Fibroblast of skin of abdomen (primary cell): Measurements from ENCODE around the gene TEX11.
"Not testable (repeated sequence)": the region's sequence is repeated elsewhere in the genome, so short reads cannot be mapped to it uniquely, and the experiment has no call there.

ENCODE experiments used
- DNase-seq: peaks from one replicate; pipeline ENCODE4 v3.0.0-alpha.2; 2013

Gene TEX11

DNA sequence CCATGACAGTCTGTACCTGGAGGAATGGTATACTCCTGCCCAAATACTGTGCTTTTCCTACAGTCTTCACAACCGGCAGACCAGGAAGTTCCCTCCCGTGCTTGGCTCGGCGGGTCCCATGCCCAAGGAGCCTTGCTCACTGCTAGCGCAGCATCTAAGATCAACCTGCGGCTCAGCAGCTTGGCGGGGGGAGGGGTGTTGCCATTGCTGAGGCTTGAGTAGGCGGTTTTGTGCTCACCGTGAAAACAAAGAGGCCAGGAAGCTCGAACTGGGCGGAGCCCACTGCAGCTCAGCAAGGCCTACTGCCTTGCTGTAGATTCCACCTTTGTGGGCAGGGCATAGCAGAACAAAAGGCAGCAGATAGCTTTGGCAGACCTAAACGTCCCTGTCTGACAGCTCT is 152.7 kb downstream of the TEX11 start:
- no peak for DNase-seq

DNA sequence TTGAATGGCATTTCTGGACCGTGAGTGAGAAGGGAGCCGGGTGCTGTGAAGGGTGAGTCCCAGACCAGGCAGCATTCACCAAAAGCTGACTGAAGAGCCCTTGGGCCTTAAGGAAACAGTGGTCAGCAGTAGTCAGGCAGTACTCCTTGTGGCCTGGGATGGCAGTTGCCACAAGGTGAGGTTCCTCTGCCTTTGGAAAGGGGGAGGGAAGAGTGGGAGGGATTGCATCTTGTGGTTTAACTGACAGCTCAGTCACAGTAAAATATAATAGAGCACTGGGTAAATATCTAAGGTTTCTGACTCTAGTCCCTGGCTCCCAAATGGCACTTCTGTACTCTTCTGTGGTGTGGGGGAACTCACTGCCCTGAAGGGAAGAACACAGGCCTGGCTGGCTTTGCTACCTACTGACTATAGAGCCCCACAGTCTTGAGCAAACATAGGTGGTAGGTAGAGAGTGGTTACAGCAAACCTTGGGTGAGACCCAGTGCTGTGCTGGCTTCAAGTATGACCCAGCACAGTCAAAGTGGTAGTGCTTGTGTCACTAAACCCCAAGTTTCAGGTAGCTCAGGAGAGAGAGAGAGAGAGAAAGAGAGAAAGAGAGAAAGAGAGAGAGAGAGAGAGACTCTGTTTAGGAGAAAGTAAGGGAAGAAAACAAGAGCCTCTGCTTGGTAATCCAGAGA is 154.2 kb downstream of the TEX11 start:
- DNase-seq, result no peak

DNA sequence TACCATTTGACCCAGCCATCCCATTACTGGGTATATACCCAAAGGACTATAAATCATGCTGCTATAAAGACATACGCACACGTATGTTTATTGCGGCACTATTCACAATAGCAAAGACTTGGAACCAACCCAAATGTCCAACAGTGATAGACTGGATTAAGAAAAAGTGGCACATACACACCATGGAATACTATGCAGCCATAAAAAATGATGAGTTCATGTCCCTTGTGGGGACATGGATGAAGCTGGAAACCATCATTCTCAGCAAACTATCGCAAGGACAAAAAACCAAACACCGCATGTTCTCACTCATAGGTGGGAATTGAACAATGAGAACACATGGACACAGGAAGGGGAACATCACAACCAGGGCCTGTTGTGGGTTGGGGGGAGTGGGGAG is 174.7 kb downstream of the TEX11 start:
- DNase-seq, result not testable (repeated sequence)

DNA sequence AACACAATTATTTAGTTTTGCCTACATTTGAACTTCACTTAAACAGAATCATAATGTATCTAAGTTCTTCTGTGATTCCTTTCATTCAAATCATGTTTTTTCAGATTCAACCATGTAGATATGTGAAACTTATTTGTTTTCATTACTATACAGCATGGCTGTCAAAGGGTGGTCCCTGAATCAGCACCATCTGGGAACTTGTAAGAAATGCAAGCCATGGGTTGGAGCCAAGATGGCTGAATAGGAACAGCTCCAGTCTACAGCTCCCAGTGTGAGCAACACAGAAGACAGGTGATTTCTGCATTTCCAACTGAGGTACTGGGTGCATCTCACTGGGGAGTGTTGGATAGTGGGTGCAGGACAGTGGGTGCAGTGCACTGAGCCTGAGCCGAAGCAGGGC is 180.6 kb downstream of the TEX11 start:
- DNase-seq, result not testable (repeated sequence)

DNA sequence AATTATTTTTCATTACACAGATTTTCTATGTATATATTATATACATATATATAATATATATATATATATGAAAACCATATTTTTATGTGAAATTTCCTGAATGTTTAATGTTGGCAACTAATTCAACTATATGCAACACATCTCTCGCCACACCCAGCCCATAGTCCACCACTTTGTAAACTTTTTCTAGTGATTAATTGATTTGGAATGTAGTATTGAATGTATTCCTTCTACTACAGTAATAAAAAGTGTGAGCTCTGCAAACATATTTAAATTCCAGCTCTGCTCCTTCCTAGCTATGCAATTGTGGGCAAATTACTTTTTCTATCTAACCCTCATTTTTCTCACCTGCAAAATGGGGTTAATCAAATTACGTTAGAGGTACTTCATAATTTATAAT is 187.8 kb downstream of the TEX11 start:
- DNase-seq, result no peak

DNA sequence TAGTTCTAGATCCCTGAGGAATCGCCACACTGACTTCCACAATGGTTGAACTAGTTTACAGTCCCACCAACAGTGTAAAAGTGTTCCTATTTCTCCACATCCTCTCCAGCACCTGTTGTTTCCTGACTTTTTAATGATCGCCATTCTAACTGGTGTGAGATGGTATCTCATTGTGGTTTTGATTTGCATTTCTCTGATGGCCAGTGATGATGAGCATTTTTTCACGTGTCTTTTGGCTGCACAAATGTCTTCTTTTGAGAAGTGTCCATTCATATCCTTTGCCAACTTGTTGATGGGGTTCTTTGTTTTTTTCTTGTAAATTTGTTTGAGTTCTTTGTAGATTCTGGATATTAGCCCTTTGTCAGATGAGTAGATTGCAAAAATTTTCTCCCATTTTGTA is 197.2 kb downstream of the TEX11 start:
- not testable (repeated sequence) for DNase-seq

DNA sequence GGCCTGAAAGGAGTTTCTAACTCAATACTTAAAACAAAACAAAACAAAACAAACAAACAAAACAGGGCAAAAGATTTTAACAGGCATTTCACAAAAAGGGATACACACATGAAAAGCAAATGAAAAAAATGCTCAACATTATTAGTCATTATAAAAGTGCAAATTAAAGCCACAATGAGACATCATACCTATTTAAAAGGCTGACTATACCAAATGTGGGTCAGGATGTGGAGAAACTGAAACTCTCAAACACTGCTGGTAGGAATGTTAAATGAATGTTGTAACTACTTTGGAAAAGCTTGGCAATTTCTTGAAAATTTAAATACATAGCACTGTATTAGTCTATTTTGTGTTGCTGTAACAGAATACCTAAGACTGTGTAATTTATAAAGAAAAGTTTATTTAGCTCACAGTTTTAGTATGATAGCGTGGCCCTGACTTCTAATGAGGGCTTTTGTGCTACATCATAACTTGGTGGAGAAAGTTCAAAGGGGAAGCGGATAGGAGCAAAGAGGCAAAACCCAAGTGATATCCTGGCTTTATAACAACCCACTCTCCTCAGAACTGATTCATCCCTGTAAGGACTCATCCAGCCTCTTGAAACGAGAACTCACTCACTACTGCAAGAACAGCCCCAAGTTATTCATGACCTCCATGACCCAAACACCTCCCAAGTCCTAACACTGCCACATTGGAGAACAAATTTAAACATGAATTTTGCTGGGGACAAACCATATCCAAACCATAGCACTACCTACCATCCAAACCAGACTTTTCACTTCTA is 214.0 kb downstream of the TEX11 start:
- DNase-seq, result no peak

DNA sequence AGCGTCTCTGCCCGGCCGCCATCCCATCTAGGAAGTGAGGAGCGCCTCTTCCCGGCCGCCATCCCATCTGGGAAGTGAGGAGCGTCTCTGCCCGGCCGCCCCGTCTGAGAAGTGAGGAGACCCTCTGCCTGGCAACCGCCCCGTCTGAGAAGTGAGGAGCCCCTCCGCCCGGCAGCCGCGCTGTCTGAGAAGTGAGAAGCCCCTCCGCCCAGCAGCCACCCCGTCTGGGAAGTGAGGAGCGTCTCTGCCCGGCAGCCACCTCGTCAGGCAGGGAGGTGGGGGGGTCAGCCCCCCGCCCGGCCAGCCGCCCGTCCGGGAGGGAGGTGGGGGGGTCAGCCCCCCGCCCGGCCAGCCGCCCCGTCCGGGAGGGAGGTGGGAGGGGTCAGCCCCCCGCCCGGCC is 229.1 kb downstream of the TEX11 start:
- DNase-seq, result not testable (repeated sequence)

DNA sequence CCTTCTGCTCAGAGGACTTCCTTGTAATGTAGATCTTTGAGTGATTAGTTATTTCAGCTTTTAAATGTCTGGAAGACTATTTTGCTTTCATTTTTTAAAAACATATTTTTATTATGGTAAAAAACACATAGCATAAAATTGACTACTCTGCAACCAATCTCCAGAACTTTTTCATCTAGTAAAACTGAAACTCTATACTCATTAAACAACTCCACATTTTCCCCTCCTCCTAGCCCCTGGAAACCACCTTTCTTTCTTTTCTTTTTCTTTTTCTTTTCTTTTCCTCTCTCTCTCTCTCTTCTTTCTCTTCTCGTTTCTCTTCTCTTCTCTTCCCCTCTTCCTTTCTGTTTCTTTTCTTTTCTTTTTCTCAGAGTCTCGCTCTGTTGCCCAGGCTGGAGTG is 233.2 kb downstream of the TEX11 start:
- no peak for DNase-seq

DNA sequence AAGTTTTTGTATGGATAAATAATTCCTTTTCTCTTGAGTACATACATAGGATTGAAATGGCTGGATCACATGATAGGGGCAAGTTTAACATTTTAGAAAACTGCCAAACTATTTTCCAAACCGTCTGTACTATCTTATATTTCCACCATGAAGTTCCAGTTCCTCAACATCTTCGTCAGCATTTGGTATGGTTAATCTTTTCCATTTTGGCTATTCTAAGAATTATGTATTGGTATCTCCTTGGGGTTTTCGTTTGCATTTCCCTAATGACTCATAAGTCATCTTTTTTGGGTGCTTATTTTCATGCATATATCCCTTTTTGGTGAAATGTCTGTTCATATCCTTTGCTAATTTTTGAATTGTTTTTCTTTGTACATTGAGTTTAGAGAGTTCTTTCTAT is 236.2 kb downstream of the TEX11 start:
- DNase-seq, result no peak

DNA sequence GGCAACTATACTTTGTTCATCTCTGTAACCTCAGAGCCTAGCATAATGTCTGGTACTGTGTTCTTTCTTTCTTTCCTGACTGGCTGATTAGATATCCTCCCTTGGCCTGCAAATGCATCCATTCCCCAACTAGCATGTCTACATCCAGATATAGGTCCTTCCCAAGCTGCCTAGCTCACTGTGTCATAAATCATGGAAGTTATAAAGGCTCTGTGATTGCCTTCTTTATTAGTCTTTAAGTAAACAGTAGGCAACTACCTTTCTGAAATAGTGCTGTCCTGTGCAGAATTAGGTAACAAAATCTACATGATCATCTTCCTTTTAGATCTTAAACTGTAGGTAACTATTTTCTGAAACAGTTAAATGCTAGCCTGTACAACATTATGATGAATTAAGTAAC is 239.4 kb downstream of the TEX11 start:
- no peak for DNase-seq

DNA sequence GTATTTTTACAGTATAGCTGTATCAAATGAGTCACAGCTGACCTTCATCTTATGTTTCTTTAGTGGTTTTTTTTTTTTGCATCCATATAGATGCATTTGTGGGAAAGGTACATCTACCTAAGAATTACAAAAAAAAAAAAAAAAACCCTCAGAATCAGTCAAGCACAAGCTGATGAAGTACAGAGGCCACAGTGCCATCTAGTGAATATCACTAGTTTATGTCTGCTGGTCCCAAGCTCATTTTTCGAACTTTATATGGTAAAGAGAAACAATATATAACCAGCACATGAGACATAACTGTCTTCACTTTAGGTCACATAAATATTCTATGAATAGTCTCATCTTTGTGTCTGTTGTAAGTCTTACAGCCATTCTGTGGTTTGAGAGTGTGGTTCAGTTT is 243.8 kb downstream of the TEX11 start:
- peak; percentile 14 for DNase-seq

DNA sequence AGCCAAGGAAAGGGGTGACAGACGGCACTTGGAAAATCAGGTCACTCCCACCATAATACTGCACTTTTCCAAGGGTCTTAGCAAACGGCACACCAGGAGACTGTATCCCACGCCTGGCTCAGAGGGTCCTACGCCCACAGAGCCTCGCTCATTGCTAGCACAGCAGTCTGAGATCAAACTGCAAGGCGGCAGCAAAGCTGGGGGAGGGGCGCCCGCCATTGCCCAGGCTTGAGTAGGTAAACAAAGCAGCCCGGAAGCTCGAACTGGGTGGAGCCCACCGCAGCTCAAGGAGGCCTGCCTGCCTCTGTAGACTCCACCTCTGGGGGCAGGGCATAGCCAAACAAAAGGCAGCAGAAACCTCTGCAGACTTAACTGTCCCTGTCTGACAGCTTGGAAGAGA is 247.4 kb downstream of the TEX11 start:
- not testable (repeated sequence) for DNase-seq

DNA sequence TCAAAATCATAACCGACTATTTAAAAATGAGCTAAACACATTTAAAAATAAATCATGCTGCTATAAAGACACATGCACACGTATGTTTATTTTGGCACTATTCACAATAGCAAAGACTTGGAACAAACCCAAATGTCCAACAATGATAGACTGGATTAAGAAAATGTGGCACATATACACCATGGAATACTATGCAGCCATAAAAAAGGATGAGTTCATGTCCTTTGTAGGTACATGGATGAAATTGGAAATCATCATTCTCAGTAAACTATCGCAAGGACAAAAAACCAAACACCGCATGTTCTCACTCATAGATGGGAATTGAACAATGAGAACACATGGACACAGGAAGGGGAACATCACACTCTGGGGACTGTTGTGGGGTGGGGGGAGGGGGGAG is 251.0 kb downstream of the TEX11 start:
- not testable (repeated sequence) for DNase-seq

DNA sequence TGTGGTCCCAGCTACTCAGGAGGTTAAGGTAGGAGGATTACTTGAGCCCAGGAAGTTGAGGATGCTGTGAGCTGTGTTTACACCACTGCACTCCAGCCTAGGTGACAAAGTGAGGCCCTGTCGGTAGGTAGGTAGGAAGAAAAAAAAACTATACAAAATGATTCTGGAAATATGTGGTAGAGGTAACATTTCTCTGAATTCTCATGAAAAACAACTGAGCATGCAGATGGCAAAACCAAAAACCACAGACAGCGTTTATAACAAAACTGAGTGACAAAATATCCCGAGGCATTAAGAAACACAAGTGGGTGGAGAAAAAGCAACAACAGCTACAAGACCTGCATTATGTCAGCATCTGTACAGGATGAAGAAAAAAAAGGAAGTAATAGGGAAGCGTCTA is 252.2 kb downstream of the TEX11 start:
- DNase-seq, result no peak

DNA sequence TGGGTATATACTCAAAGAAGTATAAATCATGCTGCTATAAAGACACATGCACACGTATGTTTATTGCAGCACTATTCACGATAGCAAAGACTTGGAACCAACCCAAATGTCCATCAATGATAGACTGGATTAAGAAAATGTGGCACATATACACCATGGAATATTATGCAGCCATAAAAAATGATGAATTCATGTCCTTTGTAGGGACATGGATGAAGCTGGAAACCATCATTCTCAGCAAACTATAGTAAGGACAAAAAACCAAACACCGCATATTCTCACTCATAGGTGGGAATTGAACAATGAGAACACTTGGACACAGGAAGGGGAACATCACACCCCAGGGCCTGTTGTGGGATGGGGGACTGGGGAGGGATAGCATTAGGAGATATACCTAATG is 260.6 kb downstream of the TEX11 start:
- DNase-seq, result not testable (repeated sequence)

DNA sequence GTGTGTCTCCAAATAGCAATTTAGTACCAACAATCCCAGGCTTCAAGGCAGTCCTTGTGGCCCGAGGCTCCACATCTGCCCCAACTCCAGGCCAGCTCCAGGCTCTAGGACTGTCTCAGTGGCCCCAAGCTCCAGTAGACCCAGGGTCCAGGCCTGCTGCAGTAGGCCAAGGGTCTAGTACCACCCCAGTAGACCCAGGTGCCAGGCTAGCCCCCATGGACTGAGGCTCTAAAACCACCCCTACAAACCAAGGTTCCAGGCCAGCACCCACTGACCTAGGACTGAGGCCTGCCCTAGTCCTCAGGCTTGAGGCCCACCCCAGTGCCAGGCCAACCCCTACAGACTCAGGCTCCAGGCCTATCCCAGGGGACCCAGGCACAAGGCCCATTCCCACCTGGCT is 272.3 kb downstream of the TEX11 start:
- no peak for DNase-seq

DNA sequence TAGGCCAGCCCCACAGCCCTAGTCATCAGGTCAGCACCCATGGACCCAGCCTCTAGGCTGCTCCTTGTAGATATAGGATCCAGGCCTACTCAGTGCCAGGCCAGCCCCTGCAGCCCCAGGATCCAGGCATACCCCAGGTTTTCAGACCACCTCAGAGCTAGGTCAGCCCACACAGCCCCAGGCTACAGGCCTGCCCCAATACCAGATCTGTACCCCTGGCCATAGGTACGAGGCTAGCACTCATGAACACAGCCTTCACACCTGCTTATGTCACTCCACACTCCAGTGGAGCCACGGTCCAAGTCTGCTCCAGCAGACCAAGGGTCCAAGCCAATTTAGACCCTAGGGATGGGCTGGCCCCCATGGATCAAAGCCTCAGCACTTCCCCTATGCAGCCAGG is 272.8 kb downstream of the TEX11 start:
- DNase-seq, result no peak

DNA sequence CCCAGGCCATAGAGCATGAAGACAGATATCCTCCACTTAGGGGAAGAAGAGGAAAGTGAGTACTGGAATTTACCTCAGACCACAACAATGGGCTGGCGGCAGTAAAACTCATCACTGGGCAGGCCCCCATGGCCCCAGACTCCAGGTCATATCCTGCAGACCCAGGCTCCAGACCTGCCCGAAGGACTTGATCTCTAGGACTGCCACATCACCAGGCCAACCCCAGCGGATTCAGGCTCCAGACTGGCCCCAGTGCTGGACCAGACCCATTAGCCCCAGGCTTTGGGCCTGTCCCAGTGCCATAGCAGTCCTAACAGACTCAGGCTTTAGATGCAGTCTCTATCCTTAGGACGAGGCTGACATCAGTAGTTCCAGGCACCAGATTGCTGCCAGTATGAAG is 273.3 kb downstream of the TEX11 start:
- DNase-seq, result no peak

DNA sequence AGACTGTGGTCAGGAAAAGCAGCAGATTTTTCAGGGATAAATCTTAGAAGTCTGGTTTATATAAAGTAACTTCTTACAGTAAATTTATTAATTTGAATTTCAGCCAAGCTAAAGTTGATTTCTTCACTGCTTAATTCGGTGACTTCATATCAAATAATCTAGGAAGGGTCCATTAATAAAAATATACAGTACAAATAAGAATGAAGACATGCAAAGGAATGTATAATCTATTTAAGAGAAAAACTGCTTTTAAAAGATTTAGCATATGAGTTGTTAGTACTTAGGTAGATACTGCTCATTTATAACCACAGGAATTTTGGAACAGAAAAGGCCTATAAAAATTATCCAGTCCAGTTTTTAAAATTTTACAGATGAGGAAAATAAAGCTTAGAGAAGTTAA is 286.8 kb downstream of the TEX11 start:
- no peak for DNase-seq

DNA sequence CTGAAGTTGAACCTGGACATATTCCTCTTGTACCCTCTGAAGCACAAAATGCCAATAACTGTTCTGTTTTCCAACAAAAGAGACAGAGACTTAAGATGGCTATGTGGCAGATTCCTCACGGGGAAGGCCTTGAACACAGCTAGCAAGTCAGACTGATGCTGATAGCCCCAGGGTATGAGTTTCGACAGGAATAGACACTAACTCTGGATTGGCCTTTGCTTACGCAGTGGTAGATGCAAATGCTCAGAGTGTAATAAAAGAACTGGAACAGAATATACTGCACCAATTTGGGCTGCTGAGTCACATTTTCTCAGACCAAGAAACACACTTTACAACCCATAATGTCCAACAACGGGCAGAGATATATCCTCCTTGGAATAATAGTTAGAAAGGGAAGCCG is 290.0 kb downstream of the TEX11 start:
- DNase-seq, result no peak

DNA sequence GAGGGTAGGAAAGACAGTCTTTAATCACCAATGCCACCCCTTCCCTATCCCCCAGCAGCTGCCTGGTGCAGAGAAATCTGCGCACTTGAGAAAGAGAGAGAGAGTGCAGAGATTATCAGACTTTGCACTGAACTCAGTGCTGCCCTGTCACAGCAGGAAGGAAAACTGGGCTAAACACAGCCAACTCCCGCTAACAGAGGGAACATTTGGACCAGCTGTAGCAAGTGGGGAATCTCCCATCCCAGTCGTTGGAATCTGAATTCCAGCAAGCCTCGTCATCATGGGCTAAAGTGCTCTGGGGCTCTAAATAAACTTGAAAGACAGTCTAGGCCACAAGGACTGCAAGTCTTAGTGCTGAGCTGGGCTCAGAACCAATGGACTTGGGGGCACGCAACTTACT is 295.2 kb downstream of the TEX11 start:
- peak; percentile 25 for DNase-seq

DNA sequence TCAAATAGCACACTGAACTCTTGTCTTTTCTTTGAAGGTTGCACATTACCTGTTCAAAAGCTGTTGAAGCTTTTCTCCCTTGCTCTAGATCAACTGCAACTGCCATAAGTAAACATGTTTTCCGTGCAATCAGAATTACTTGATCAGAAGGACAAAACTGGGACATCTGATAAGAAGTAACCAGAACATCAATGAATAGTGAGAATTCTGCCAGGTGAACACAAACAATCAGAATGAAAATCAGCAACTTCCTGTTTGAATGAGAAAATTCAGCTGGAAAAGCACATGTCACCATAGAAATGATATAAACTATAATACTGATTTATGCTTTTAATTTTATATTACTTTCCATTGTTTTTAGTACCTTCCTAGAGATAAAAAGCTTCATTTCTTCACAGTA is 303.2 kb downstream of the TEX11 start:
- DNase-seq, result no peak

DNA sequence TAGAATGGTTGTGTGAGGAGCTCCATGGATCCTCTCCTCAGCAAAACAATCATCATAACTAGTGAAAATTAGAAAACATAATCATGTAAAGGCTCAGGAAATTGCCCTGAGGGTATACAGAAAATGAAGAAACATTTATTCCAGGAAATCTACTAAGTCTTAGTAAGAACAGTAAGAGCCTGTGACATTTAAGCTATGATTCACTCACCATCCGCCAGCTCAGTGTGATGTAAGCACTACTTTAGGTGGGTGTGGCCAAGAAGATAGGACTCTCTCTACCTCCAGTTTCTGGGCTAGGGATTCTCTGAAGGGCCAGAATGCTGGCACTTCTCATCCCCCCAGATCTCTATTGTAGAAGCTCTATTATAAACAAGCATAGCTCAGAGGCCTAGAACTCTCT is 316.4 kb downstream of the TEX11 start:
- DNase-seq, result peak; percentile 44
